ENCODE measurements around the gene OPCML.

The OPCML gene

GRCh38 chr11:133078012-133078411 is 454.3 kb downstream of the OPCML start:
- ChIA-PET CTCF (interaction anchor here (1.1 to 10.9 kb wide), 12 partner anchors 9 to 1389 kb away, joined by 3 to 167 read pairs (median 8); no protein-coding TSS in a partner anchor), POLR2A (no interaction called here)
- DNase-seq (ENCODE audit: low read depth, low spot score): no peak
- no peak for TF ChIP-seq CTCF (IDR thresholded peaks at IDR 0.05; ENCODE audit: insufficient read depth, low read length, missing control alignments)
- no peak overlapping the region for H3K4me3 ChIP-seq (ENCODE audit: low read depth, low read length)

DNA sequence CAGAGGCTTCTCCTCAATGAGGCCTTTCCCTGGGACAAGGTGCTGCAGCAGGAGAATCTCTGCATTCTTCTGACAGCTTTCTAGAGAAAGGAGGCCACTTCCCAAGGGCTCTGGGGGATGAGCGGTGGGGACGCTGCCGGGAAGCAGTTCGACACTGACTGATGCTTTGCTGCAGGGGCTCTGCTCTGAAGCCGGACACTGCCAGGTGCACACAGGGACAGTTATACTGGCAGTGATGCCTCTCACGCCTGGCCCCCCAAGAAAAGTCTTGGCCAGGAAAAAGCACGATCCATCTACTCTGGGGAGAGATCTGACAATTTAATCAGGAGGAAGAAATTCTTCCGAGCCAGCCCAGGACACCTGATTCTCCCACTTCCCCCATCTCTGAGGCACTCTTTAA is 456.9 kb downstream of the OPCML start:
- ChIA-PET CTCF (interaction anchor here (3.7 to 10.9 kb wide), 2 partner anchors 8 to 85 kb away, joined by 35 to 167 read pairs; no protein-coding TSS in a partner anchor), POLR2A (no interaction called here)
- TF ChIP-seq CTCF (IDR thresholded peaks at IDR 0.05; ENCODE audit: insufficient read depth, low read length, missing control alignments): no peak
- no peak for DNase-seq (ENCODE audit: low read depth, low spot score)
- H3K4me3 ChIP-seq (ENCODE audit: low read depth, low read length): no peak overlapping the region

- no peak for TF ChIP-seq CTCF (IDR thresholded peaks at IDR 0.05; ENCODE audit: insufficient read depth, low read length, missing control alignments)
- no peak for DNase-seq (ENCODE audit: low read depth, low spot score)
- no peak overlapping the region for H3K4me3 ChIP-seq (ENCODE audit: low read depth, low read length)
- POLR2A ChIA-PET: no interaction called here
- CTCF ChIA-PET: interaction anchor here (1.8 to 3.7 kb wide), 2 partner anchors 9 to 11 kb away, joined by 10 to 35 read pairs; no protein-coding TSS in a partner anchor
These were observed 459.3 kb downstream of the OPCML start for GRCh38 chr11:133072858-133073582.

- DNase-seq (ENCODE audit: low read depth, low spot score): no peak
- ChIA-PET CTCF (interaction anchor here (3.7 kb wide), 1 partner anchor 11 kb away, joined by 35 read pairs; no protein-coding TSS in a partner anchor), POLR2A (no interaction called here)
- TF ChIP-seq CTCF (IDR thresholded peaks at IDR 0.05; ENCODE audit: insufficient read depth, low read length, missing control alignments): no peak
- no peak overlapping the region for H3K4me3 ChIP-seq (ENCODE audit: low read depth, low read length)
These were observed 459.9 kb downstream of the OPCML start for GRCh38 chr11:133072378-133072777.

DNA sequence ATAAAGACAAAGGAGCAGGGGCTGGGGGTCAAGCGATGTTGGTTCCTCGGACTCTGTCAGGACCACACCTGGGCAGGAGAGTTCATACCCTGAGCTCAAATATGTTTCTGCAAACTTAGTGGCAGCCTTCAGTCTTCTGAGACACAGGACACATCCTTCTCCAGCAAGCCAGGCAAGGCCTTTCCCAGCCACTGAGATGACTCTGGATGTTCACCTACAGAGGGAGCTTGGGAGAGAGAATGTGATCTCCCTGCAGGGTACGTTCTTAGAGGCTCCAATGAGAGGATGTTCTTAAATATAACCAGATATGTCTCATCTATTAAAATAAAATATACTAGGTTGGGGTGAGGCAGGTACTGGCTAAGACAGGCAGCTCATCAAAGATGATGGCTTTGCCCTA is 461.5 kb downstream of the OPCML start:
- TF ChIP-seq CTCF (IDR thresholded peaks at IDR 0.05; ENCODE audit: insufficient read depth, low read length, missing control alignments): no peak
- no peak overlapping the region for H3K4me3 ChIP-seq (ENCODE audit: low read depth, low read length)
- CTCF ChIA-PET: interaction anchor here (0.5 to 5.3 kb wide), 5 partner anchors 9 to 1379 kb away, joined by 3 to 83 read pairs (median 4); no protein-coding TSS in a partner anchor
- no peak for DNase-seq (ENCODE audit: low read depth, low spot score)
- POLR2A ChIA-PET: no interaction called here

DNA sequence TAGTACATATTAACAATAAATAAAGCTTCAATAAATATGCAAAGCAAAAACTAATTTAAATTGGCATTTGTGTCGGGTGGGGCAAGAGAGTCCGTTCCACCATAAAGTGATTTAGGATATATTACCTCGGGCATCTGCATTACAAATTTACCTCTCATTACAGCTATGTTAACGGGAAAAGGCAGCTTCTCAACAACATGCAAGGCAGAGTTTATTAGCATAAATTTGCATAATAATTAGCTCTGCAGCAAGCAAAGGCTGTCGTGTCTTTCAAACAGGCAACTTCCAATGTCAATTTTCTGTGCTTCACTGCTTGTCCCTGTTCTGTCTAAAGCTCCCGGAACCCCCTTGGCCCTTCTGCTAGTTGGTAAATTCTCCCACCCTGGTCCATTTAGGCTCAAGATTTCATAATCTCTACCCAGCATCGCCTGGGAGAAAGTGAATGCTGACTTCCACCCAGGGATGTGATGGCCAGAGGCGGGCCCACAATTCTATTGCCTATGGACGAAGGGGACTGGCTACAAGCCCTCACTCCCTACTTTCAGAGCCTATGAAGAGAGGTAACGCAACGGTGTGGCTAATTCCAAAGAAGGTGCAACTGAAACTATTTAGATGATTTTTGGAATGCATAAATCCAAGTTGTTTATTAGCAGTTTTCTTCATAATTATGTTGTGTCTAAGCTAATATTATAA is 462.1 kb downstream of the OPCML start:
- ChIA-PET POLR2A (no interaction called here), CTCF (interaction anchor here (0.6 to 5.3 kb wide), 4 partner anchors 9 to 1379 kb away, joined by 3 to 83 read pairs (median 4); no protein-coding TSS in a partner anchor)
- no peak for DNase-seq (ENCODE audit: low read depth, low spot score)
- H3K4me3 ChIP-seq (ENCODE audit: low read depth, low read length): no peak overlapping the region
- TF ChIP-seq CTCF (IDR thresholded peaks at IDR 0.05; ENCODE audit: insufficient read depth, low read length, missing control alignments): no peak
